Neuronal stem cell (in vitro differentiated cells): ENCODE results near the gene TMEM82.

Experiments used
- DNase-seq: peaks from one replicate; pipeline ENCODE4 v3.0.0-alpha.2; 2013; ENCODE audit warnings: low spot score
- H2AFZ ChIP-seq: one replicate; pipeline ENCODE4 v1.6.1; 2013; ENCODE audit warnings: mild to moderate bottlenecking, low read length, inconsistent platforms
- H2AK5ac ChIP-seq: 2 replicates; pipeline ENCODE4 v1.6.1; 2013; ENCODE audit warnings: low read depth, mild to moderate bottlenecking, inconsistent platforms, low read length, moderate library complexity, mixed read lengths
- H2BK120ac ChIP-seq: 2 replicates; pipeline ENCODE4 v1.6.1; 2013; ENCODE audit warnings: low read depth, mild to moderate bottlenecking, inconsistent platforms, low read length, moderate library complexity, mixed read lengths
- H2BK12ac ChIP-seq: one replicate; pipeline ENCODE4 v1.6.1; 2013; ENCODE audit warnings: low read length, inconsistent platforms
- H2BK15ac ChIP-seq: 2 replicates; pipeline ENCODE4 v1.6.1; 2013; ENCODE audit warnings: mild to moderate bottlenecking, low read length, inconsistent platforms, mixed read lengths
- H2BK5ac ChIP-seq: one replicate; pipeline ENCODE4 v1.6.1; 2013; ENCODE audit warnings: inconsistent platforms, mild to moderate bottlenecking, low read length, moderate library complexity
- H3K14ac ChIP-seq: one replicate; pipeline ENCODE4 v1.6.1; 2013; ENCODE audit warnings: low read length, inconsistent platforms
- H3K18ac ChIP-seq: 2 replicates; pipeline ENCODE4 v1.6.1; 2013; ENCODE audit warnings: low read length, inconsistent platforms
- H3K23ac ChIP-seq: 2 replicates; pipeline ENCODE4 v1.6.1; 2013; ENCODE audit warnings: low read depth, mild to moderate bottlenecking, mixed read lengths, low read length, inconsistent platforms; ENCODE audit not compliant: poor library complexity
- H3K27ac ChIP-seq: replicated peaks from 3 replicates; pipeline ENCODE4 v1.5.1; 2013; ENCODE audit warnings: low read length, inconsistent platforms
- H3K27me3 ChIP-seq, 3 experiments: 2 replicates each; pipeline ENCODE4 v1.6.1; 2013; ENCODE audit warnings: low read length in 3 of 3, mild to moderate bottlenecking in 2 of 3, inconsistent platforms in 1 of 3, low read depth in 1 of 3, mixed read lengths in 1 of 3, moderate library complexity in 1 of 3; ENCODE audit not compliant: control insufficient read depth in 3 of 3, insufficient read depth in 3 of 3
- H3K36me3 ChIP-seq, 2 donors: replicated peaks in 1 of 2; 2 replicates each; pipeline ENCODE4 v1.6.1; 2013; ENCODE audit warnings: low read length in 2 of 2; ENCODE audit not compliant: control insufficient read depth in 2 of 2, insufficient read depth in 2 of 2
- H3K4ac ChIP-seq: 2 replicates; pipeline ENCODE4 v1.6.1; 2013; ENCODE audit warnings: inconsistent platforms, mild to moderate bottlenecking, low read length, moderate library complexity
- H3K4me1 ChIP-seq, 2 donors: 1 replicate in 1 of 2; 2 replicates in 1 of 2; pipeline ENCODE4 v1.6.1; 2013; ENCODE audit warnings: low read length in 2 of 2, low read depth in 1 of 2; ENCODE audit not compliant: control insufficient read depth in 2 of 2, insufficient read depth in 1 of 2
- H3K4me2 ChIP-seq: one replicate; pipeline ENCODE4 v1.6.1; 2013; ENCODE audit warnings: mild to moderate bottlenecking, low read length, inconsistent platforms; ENCODE audit not compliant: insufficient read depth, poor library complexity, severe bottlenecking
- H3K4me3 ChIP-seq, 2 donors: 2 replicates each; pipeline ENCODE4 v1.5.1; 2013; ENCODE audit warnings: low read length in 2 of 2, mild to moderate bottlenecking in 2 of 2, inconsistent platforms in 1 of 2, moderate library complexity in 1 of 2
- H3K79me1 ChIP-seq: one replicate; pipeline ENCODE4 v1.6.1; 2013; ENCODE audit warnings: low read depth, mild to moderate bottlenecking, inconsistent platforms, low read length, moderate library complexity
- H3K9ac ChIP-seq: one replicate; pipeline ENCODE4 v1.6.1; 2013; ENCODE audit warnings: mild to moderate bottlenecking, low read depth, low read length, inconsistent platforms; ENCODE audit not compliant: poor library complexity
- H3K9me3 ChIP-seq, 2 donors: replicated peaks in 1 of 2; 2 replicates each; pipeline versions ENCODE3 to v1.6.1; 2013; ENCODE audit warnings: low read length in 2 of 2, mild to moderate bottlenecking in 2 of 2, inconsistent platforms in 1 of 2, low read depth in 1 of 2, mixed read lengths in 1 of 2, moderate library complexity in 1 of 2; ENCODE audit not compliant: control insufficient read depth in 2 of 2, insufficient read depth in 1 of 2
- H4K8ac ChIP-seq: one replicate; pipeline ENCODE4 v1.6.1; 2013; ENCODE audit warnings: low read depth, mild to moderate bottlenecking, inconsistent platforms, low read length, moderate library complexity
- H4K91ac ChIP-seq: one replicate; pipeline ENCODE4 v1.6.1; 2013; ENCODE audit warnings: low read length, low read depth, mild to moderate bottlenecking, inconsistent platforms; ENCODE audit not compliant: poor library complexity
- WGBS, 2 donors: extraction: QIAGEN DNeasy Blood & Tissue Kit; methylation state at CpG; one replicate each; pipeline ENCODE4 v1.1.7; 2013; ENCODE audit warnings: missing lambda C conversion rate in 2 of 2, mixed read lengths in 1 of 2; ENCODE audit not compliant: insufficient read length in 2 of 2, insufficient replicate concordance in 1 of 2; ENCODE audit errors: extremely low coverage in 2 of 2; 5-methylcytosine and 5-hydroxymethylcytosine counted together

TMEM82 gene

DNA sequence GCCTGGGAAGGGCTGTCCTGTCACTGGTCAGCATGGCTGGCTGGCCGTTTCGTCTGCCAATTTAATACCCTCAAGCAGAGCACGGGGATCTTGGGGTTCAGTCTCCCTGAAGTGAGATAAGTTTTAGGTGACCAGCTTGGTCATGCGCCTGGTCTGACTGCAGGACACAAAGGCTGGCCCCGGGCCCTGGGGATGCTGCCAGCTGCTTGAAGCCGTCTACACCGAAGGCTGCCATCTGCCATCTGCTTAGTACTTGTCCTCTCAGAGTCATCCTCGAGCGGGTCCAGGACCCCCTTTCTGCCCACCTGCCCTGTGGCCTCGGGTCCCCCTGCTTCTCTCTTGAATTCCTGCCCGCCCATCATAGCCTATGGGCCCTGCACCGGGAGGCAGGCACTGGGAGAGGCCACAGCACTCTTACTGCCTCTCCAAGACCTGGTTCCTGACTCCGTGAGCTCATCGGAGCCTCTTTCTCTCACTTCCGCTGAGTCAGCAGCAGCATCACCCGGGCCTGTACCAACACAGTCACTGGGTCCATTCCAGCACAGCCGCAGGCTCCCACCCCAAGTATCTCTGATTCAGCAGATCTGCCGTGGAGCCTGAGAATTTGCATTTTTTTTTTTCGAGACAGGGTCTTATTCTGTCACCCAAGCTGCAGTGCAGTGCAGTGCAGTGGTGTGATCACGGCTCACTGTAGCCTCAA lies 23.3 kb downstream of the TMEM82 start:
- DNase-seq = no peak
- H3K18ac ChIP-seq = peak overlapping the region; percentile 66

DNA sequence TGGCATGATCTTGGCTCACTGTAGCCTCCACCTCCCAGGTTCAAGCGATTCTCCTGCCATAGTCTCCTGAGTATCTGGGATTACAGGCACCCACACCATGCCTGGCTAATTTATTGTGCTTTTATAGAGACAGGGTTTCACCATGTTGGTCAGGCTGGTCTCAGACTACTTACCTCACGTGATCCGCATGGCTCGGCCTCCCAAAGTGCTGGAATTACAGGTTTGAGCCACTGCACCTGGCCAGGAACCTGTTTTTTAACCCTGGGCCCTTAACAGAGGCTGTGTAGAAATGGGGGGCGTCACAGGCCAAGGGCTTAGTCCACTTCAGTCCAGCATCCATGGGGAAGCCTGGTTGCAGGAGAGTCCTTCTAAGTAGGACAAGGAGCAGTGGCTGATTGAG lies 25.6 kb downstream of the TMEM82 start:
- Histone ChIP-seq H3K27me3 (no peaks in the 10 kb centered on the region), H3K14ac (no peak overlapping the region), H2AFZ (no peak overlapping the region), H2AK5ac (no peak overlapping the region), H3K4me2 (no peak overlapping the region), H2BK15ac (no peak overlapping the region), H3K23ac (no peak overlapping the region), H3K4me1 (no peaks in the 10 kb centered on the region), H3K27ac (no peak overlapping the region), H2BK120ac (no peak overlapping the region), H4K8ac (no peak overlapping the region), H3K36me3 (peaks cover 21 to 51% of the 10 kb centered on the region in 2 donors), H2BK5ac (no peak overlapping the region), H3K18ac (no peak overlapping the region), H4K91ac (no peak overlapping the region), H3K4ac (no peak overlapping the region), H3K9ac (no peak overlapping the region), H3K9me3 (no peaks in the 10 kb centered on the region), H3K79me1 (peaks cover 2% of the 10 kb centered on the region), H3K4me3 (no peak overlapping the region), H2BK12ac (no peak overlapping the region)
- WGBS, 2 donors = no CpG with 5 or more reads among the region's 5 CpGs
- no peak for DNase-seq

More for the DNA sequence above, 23.3 kb downstream of the TMEM82 start:
- H2BK120ac ChIP-seq = no peak overlapping the region
- H2BK15ac ChIP-seq = no peak overlapping the region
- no peaks in the 10 kb centered on the region for H3K27me3 ChIP-seq
- WGBS, 2 donors = no CpG with 5 or more reads among the region's 20 CpGs
- no peak overlapping the region for H2AFZ ChIP-seq
- no peak overlapping the region for H2BK12ac ChIP-seq
- H3K4me3 ChIP-seq = no peak overlapping the region
- H3K14ac ChIP-seq = no peak overlapping the region
- no peak overlapping the region for H3K4ac ChIP-seq
- H3K4me2 ChIP-seq = no peak overlapping the region
- no peak overlapping the region for H3K27ac ChIP-seq
- H3K36me3 ChIP-seq = peaks cover 16 to 36% of the 10 kb centered on the region in 2 donors
- H3K79me1 ChIP-seq = peaks cover 4% of the 10 kb centered on the region
- H3K9ac ChIP-seq = no peak overlapping the region
- no peak overlapping the region for H4K8ac ChIP-seq
- H4K91ac ChIP-seq = no peak overlapping the region
- H3K4me1 ChIP-seq = peaks cover 3 to 5% of the 10 kb centered on the region in 2 donors
- H3K9me3 ChIP-seq = no peaks in the 10 kb centered on the region
- H2AK5ac ChIP-seq = no peak overlapping the region
- H2BK5ac ChIP-seq = peak overlapping the region; percentile 39
- no peak overlapping the region for H3K23ac ChIP-seq

DNA sequence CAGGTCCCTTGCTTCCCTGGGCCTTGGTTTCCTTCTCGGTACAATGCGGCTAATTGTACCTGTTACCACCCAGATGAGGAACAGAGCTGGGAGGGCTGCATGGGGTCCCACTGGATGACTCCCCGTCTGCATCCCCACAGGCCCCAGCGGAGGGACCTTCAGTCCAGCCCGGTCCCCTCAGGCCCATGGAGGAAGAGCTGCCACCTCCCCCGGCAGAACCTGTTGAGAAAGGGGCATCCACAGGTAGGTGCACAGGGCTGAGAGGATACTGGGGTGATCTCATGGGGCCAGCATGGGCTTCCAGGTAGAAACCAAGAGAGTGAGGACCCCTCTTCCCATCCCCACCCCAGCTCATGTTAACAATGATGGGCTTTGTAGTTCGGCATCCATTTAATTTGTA lies 26.1 kb downstream of the TMEM82 start:
- Histone ChIP-seq H2BK12ac (no peak overlapping the region), H3K14ac (peak overlapping the region; percentile 17), H2AFZ (no peak overlapping the region), H3K18ac (peak overlapping the region; percentile 38), H3K27ac (no peak overlapping the region), H3K79me1 (peaks cover 2% of the 10 kb centered on the region), H4K8ac (no peak overlapping the region), H3K9ac (no peak overlapping the region), H2BK15ac (no peak overlapping the region), H3K23ac (no peak overlapping the region), H3K4me2 (no peak overlapping the region), H3K4me3 (no peak overlapping the region), H3K4me1 (no peaks in the 10 kb centered on the region), H2BK5ac (no peak overlapping the region), H3K27me3 (no peaks in the 10 kb centered on the region), H2AK5ac (no peak overlapping the region), H3K9me3 (no peaks in the 10 kb centered on the region), H2BK120ac (no peak overlapping the region), H3K36me3 (peaks cover 21 to 52% of the 10 kb centered on the region in 2 donors), H3K4ac (no peak overlapping the region), H4K91ac (no peak overlapping the region)
- DNase-seq = no peak
- WGBS, 2 donors = no CpG with 5 or more reads among the region's 7 CpGs

DNA sequence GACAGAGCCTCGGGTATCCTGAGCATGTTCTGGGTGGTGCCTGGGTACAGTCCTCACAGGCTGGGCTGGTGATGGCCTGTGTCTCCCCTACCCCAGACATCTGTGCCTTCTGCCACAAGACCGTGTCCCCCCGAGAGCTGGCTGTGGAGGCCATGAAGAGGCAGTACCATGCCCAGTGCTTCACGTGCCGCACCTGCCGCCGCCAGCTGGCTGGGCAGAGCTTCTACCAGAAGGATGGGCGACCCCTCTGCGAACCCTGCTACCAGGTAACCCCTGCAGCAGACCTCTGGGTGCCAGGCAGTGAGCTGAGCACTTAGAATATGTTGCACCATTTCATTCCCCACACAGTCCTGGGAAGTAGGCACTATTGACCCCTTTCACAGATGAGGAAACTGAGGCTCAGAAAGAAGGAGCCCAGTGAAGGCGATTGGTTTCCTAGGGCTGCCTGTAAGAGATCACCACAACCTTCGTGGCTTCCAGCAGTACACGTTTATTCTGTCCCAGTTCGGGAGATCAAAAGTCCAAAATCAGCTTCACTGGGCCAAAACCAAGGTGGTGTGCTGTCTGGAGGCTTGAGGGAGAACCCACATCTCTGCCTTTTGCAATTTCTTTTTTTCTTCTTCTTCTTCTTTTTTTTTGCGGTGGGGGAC lies 28.1 kb downstream of the TMEM82 start:
- no peak for DNase-seq

More for the DNA sequence above, 28.1 kb downstream of the TMEM82 start:
- Histone ChIP-seq H2AFZ (no peak overlapping the region), H3K36me3 (peaks cover 25 to 53% of the 10 kb centered on the region in 2 donors), H3K23ac (peak overlapping the region; percentile 91), H3K4ac (no peak overlapping the region), H3K14ac (no peak overlapping the region), H3K9ac (no peak overlapping the region), H3K4me2 (no peak overlapping the region), H2AK5ac (no peak overlapping the region), H2BK15ac (no peak overlapping the region), H4K91ac (no peak overlapping the region), H3K79me1 (no peaks in the 10 kb centered on the region), H3K18ac (peak overlapping the region; percentile 85), H3K27me3 (no peaks in the 10 kb centered on the region), H2BK5ac (peak overlapping the region; percentile 39), H4K8ac (no peak overlapping the region), H2BK12ac (no peak overlapping the region), H3K9me3 (peaks cover 0 to 2% of the 10 kb centered on the region in 2 donors), H3K4me3 (peak overlapping the region in 1 of 2 donors; percentile 11), H2BK120ac (no peak overlapping the region), H3K4me1 (no peaks in the 10 kb centered on the region), H3K27ac (no peak overlapping the region)
- no CpG with 5 or more reads among the region's 14 CpGs for WGBS, 2 donors
